ENCODE results near the gene KNCN.

The KNCN gene

DNA sequence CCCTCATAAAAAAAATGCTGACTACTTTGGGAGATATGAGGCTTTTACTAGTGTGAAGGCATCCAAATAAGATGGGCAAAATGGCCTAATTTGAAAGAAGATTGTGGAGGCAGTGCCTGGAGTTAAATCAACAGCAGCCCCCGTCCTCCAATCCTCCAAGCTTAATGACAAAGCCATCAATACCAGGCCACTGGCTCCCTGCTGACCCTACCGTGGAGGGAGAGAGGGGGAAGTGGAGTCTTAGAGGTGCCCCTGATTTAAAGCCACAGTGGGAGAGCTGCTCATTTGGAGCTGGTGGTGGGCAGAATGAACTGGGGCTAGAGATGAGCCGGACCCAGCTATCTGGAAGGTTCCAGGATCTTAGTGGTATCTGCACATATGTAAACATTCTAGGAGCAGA lies 24.3 kb upstream of the KNCN start:
- H3K27me3 ChIP-seq (replicated peaks), result no peaks in the 10 kb centered on the region
- TF ChIP-seq, protein P1, sequence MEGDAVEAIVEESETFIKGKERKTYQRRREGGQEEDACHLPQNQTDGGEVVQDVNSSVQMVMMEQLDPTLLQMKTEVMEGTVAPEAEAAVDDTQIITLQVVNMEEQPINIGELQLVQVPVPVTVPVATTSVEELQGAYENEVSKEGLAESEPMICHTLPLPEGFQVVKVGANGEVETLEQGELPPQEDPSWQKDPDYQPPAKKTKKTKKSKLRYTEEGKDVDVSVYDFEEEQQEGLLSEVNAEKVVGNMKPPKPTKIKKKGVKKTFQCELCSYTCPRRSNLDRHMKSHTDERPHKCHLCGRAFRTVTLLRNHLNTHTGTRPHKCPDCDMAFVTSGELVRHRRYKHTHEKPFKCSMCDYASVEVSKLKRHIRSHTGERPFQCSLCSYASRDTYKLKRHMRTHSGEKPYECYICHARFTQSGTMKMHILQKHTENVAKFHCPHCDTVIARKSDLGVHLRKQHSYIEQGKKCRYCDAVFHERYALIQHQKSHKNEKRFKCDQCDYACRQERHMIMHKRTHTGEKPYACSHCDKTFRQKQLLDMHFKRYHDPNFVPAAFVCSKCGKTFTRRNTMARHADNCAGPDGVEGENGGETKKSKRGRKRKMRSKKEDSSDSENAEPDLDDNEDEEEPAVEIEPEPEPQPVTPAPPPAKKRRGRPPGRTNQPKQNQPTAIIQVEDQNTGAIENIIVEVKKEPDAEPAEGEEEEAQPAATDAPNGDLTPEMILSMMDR (IDR thresholded peaks at IDR 0.05; ENCODE audit: low read depth, low read length, missing control alignments), result no peak
- peaks cover 7% of the 10 kb centered on the region for H3K36me3 ChIP-seq (replicated peaks)
- no peak overlapping the region for H3K4me3 ChIP-seq (ENCODE audit: low read depth, low read length)
- in situ Hi-C loops (cut with HindIII; ENCODE audit: low pct_ligation_motif_present, low sequenced_read_pairs), result no loop called here
- DNase-seq, result no peak
- no peak overlapping the region for H3K27ac ChIP-seq

DNA sequence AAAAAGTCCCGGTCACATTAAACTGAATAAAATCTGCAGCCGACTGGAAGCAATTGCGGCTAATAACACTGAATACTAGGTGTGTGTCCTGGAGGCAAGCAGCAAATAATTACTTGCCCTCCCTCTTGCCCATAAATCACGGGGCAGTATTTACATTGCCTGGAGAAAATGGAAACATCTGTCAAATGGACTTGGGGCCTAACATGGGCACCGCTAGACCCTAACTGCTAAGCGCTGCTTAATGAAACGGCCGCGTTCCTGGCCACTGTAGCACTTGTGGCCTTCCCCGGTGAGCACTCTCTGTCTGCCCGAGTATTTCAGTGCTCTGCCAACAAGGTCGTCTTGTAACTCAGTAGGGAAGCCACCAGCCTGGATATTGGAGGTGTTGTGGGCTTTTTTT lies 23.9 kb upstream of the KNCN start:
- TF ChIP-seq, protein P1 (IDR thresholded peaks at IDR 0.05; ENCODE audit: low read depth, low read length, missing control alignments), result no peak
- DNase-seq, result no peak
- Histone ChIP-seq H3K36me3 (replicated peaks) (peaks cover 7% of the 10 kb centered on the region), H3K4me3 (ENCODE audit: low read depth, low read length) (no peak overlapping the region), H3K27me3 (replicated peaks) (no peaks in the 10 kb centered on the region), H3K27ac (no peak overlapping the region)
- in situ Hi-C loops (cut with HindIII; ENCODE audit: low pct_ligation_motif_present, low sequenced_read_pairs), result no loop called here

DNA sequence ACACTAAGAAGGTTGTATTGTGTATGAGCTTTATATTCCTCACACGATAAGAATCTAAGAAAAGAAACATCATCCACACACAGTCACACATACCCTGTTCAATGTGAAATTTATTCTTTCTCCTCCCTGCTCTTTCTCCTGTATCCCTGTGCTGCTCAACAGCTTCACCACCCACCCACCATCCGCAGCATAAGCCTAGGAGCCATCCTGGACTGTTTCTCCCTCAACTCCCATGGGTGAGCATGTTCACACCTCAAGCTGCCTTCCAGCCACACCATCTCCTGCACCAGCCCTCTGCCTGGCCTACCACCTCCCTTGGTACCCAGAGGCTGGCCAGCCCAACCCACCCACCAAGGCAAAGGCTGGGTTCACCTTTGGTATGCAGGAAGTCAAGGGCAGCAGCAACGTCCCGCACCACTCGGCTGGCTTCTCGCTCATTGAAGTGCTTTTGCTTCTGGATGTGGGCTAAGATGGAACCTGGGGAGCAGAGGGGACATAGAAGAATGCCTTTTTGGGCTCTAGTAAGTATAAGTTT lies 20.3 kb upstream of the KNCN start:
- TF ChIP-seq, protein P1 (IDR thresholded peaks at IDR 0.05; ENCODE audit: low read depth, low read length, missing control alignments), result no peak
- Histone ChIP-seq H3K36me3 (replicated peaks) (no peaks in the 10 kb centered on the region), H3K27ac (no peak overlapping the region)

DNA sequence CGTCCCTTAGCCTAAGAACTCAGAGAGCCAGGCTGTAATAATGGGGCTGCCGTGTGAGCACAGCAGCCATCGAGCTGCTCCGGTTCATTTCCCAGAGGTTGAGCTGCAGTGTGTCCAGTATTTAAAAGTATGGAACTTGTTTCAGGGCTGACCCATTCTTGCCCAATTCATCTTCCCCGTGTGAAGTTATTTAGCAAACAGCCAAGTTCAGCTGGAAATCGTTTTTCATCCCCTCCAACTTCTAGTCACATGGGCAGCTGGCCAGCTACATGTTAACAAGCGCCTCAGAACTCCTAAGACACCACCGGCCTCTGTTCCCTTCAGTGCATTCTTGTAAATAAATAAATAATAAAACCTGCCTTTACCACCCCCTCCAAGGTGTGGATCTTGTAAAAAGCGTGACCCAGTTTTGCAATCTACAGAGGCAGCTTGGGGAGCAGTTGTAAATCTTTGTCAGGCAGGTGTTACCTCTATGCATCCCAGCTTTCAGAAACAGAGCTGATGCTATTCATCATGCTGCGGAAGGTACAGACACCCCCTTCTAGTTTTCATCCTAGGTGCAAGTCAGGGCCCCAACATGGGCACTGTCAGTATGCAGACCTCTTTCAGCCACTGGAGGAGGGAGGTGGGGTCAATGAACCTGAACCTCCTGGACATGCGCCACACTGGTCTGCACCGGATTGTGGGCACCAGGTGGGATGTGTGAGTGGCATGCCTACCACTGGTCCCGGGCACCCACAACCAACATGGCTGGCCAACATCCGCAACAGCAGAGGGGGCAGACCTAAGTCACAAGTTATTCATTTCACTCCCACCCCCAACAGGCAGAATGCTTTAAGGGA lies 18.7 kb upstream of the KNCN start:
- TF ChIP-seq, protein P1 (IDR thresholded peaks at IDR 0.05; ENCODE audit: low read depth, low read length, missing control alignments), result no peak
- DNase-seq, result no peak
- Histone ChIP-seq H3K36me3 (replicated peaks) (no peaks in the 10 kb centered on the region), H3K4me3 (ENCODE audit: low read depth, low read length) (no peak overlapping the region), H3K27ac (no peak overlapping the region), H3K27me3 (replicated peaks) (no peaks in the 10 kb centered on the region)
- in situ Hi-C loops (cut with HindIII; ENCODE audit: low pct_ligation_motif_present, low sequenced_read_pairs), result no loop called here

More for the DNA sequence above, 20.3 kb upstream of the KNCN start:
- no peaks in the 10 kb centered on the region for H3K27me3 ChIP-seq (replicated peaks)
- in situ Hi-C loops (cut with HindIII; ENCODE audit: low pct_ligation_motif_present, low sequenced_read_pairs), result no loop called here
- H3K4me3 ChIP-seq (ENCODE audit: low read depth, low read length), result no peak overlapping the region
- DNase-seq, result no peak

DNA sequence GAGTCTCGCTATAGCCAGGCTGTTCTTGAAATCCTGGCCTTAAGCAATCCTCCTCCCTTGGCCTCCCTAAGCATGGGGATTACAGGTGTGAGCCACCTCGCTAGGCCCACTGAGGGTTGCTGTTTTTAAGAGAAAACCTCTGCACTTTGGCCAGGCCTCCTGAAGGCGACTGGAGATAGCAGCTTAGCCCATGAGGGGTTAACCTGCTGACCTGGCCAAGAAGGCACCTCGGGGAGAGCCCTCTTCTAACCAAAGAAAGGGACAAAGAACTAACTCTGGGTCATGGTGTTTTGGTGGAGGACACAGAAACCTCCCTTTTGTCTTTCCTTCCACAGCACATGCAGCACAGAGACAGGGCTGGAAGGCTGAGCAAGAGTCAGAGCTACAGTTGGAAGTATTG lies 17.7 kb upstream of the KNCN start:
- Histone ChIP-seq H3K36me3 (replicated peaks) (no peaks in the 10 kb centered on the region), H3K27me3 (replicated peaks) (no peaks in the 10 kb centered on the region), H3K4me3 (ENCODE audit: low read depth, low read length) (no peak overlapping the region), H3K27ac (no peak overlapping the region)
- DNase-seq, result no peak
- TF ChIP-seq, protein P1 (IDR thresholded peaks at IDR 0.05; ENCODE audit: low read depth, low read length, missing control alignments), result no peak
- in situ Hi-C loops (cut with HindIII; ENCODE audit: low pct_ligation_motif_present, low sequenced_read_pairs), result no loop called here
